ENCODE data around the gene GGACT. TPM values are rescaled to one million over a fixed set of nuclear protein-coding genes. Genes with fewer than 3 reads are reported as not detected.

GGACT gene
- total RNA-seq, 4 donors from 2014 or later, result 8.8 to 37.4 (median 9.7) TPM

- DNase-seq, result peak in 2 of 3 donors; percentile 53 to 72
- no peaks in the 10 kb centered on the region for H3K9me3 ChIP-seq
- TF ChIP-seq, protein P1, sequence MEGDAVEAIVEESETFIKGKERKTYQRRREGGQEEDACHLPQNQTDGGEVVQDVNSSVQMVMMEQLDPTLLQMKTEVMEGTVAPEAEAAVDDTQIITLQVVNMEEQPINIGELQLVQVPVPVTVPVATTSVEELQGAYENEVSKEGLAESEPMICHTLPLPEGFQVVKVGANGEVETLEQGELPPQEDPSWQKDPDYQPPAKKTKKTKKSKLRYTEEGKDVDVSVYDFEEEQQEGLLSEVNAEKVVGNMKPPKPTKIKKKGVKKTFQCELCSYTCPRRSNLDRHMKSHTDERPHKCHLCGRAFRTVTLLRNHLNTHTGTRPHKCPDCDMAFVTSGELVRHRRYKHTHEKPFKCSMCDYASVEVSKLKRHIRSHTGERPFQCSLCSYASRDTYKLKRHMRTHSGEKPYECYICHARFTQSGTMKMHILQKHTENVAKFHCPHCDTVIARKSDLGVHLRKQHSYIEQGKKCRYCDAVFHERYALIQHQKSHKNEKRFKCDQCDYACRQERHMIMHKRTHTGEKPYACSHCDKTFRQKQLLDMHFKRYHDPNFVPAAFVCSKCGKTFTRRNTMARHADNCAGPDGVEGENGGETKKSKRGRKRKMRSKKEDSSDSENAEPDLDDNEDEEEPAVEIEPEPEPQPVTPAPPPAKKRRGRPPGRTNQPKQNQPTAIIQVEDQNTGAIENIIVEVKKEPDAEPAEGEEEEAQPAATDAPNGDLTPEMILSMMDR (IDR thresholded peaks at IDR 0.05), result no peak
- TF ChIP-seq POLR2A (IDR thresholded peaks at IDR 0.05), result no peak
These were observed 20.3 kb upstream of the GGACT start for GRCh38 chr13:100608906-100609305.

GRCh38 chr13:100608489-100608888 is 19.9 kb upstream of the GGACT start:
- TF ChIP-seq, protein P1 (IDR thresholded peaks at IDR 0.05), result no peak
- no peak for TF ChIP-seq POLR2A (IDR thresholded peaks at IDR 0.05)
- Histone ChIP-seq H3K36me3 (peaks cover 0 to 14% (median 0%) of the 10 kb centered on the region in 3 donors), H3K27me3 (no peaks in the 10 kb centered on the region), H3K9me3 (no peaks in the 10 kb centered on the region), H3K4me1 (peaks cover 0 to 3% (median 0%) of the 10 kb centered on the region in 4 donors), H3K27ac (peak overlapping the region in 2 of 4 donors; percentile 43 to 68), H3K4me3 (no peak overlapping the region)
- DNase-seq, result no peak

More at GRCh38 chr13:100608906-100609305, 20.3 kb upstream of the GGACT start:
- Histone ChIP-seq H3K4me1 (peaks cover 0 to 3% (median 0%) of the 10 kb centered on the region in 4 donors), H3K27ac (peak overlapping the region in 2 of 4 donors; percentile 43 to 68), H3K4me3 (no peak overlapping the region), H3K36me3 (peaks cover 0 to 14% (median 0%) of the 10 kb centered on the region in 3 donors), H3K27me3 (no peaks in the 10 kb centered on the region)

GRCh38 chr13:100604918-100605710 is 16.5 kb upstream of the GGACT start:
- H3K4me1 ChIP-seq, result peaks cover 0 to 3% (median 0%) of the 10 kb centered on the region in 4 donors
- H3K4me3 ChIP-seq, result no peak overlapping the region
- peaks cover 0 to 4% (median 0%) of the 10 kb centered on the region in 3 donors for H3K36me3 ChIP-seq
- DNase-seq, result no peak
- H3K9me3 ChIP-seq, result no peaks in the 10 kb centered on the region
- no peaks in the 10 kb centered on the region for H3K27me3 ChIP-seq
- H3K27ac ChIP-seq, result no peak overlapping the region
- no peak for TF ChIP-seq POLR2A (IDR thresholded peaks at IDR 0.05)
- TF ChIP-seq, protein P1 (IDR thresholded peaks at IDR 0.05), result no peak

GRCh38 chr13:100602493-100603111 is 14.0 kb upstream of the GGACT start:
- no peak for TF ChIP-seq POLR2A (IDR thresholded peaks at IDR 0.05)
- TF ChIP-seq, protein P1 (IDR thresholded peaks at IDR 0.05), result no peak
- H3K27ac ChIP-seq, result no peak overlapping the region
- H3K27me3 ChIP-seq, result no peaks in the 10 kb centered on the region
- no peak overlapping the region for H3K4me3 ChIP-seq
- no peak for DNase-seq
- no peaks in the 10 kb centered on the region for H3K9me3 ChIP-seq
- no peaks in the 10 kb centered on the region for H3K4me1 ChIP-seq
- H3K36me3 ChIP-seq, result no peaks in the 10 kb centered on the region

DNA sequence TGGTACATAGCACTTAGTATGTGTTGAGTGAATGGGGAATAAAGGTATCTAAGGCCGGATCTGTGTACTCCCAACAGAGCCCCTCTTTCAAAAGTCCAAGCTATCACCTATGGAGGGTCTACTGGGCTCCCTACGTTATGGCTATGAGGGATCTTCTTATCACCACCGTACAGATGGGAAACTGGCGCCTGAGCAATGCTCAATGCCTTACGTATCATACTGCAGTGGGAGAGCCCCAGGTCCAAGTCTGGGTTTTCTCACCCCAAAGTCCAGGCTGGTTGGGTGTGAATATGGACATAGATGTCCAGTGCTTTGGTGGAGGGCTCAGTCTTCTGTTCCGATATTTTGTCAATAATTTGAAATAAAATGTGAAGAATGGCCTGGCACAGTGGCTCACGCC is 13.1 kb upstream of the GGACT start:
- Histone ChIP-seq H3K27ac (no peak overlapping the region), H3K4me3 (no peak overlapping the region), H3K4me1 (no peaks in the 10 kb centered on the region), H3K27me3 (no peaks in the 10 kb centered on the region), H3K9me3 (no peaks in the 10 kb centered on the region), H3K36me3 (no peaks in the 10 kb centered on the region)
- no peak for DNase-seq
- TF ChIP-seq, protein P1 (IDR thresholded peaks at IDR 0.05), result no peak
- no peak for TF ChIP-seq POLR2A (IDR thresholded peaks at IDR 0.05)

Measured in Peyer's patch (tissue), 4 donors.